ENCODE measurements around the gene RGL1.

DNA sequence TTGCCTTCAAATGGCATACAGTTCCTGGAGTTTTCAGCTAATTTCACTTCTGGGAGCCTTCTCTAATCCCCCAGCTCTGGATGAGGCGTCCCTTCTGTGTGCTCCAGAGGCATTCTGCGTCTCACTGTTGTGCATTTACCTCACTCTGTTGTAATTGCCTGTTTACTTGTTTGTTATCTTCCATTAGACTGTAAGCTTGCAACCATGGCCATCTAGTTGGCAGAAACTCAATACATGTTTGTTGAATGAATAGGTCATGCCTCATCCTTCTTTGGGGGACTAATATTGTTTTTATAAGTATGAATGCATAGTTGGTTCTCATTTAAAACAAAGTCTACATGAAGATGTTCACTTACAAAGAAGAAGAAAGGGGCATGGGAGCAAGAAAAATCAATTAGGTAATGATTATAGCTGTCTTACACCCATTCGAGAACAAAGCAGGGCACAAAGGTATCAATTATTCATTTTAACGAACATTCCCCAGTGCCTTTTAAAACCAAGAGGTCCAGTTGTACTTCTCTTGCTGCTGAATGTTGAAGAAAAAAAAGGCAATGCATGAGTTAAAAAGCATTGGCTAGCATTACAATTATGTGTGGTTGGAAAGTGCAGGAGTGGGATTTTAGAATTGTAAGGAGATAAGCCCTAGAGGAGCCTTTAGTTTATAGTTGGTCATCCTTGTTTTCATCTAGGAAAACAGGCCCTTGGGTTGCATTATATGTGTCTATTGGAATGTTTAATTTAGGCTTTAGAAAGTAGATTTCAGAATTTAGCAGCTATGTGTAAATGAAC is 6.0 kb downstream of the RGL1 start:
- TF ChIP-seq CTCF (IDR thresholded peaks at IDR 0.05; ENCODE audit: low read length), result no peak
- TF ChIP-seq EZH2 (optimal IDR thresholded peaks at IDR 0.05; ENCODE audit: low read depth, low read length), result no peak

Measured in MM.1S (cell line).